Fibroblast of gingiva (primary cell): ENCODE data around the gene MRC2.

ENCODE experiments used
- DNase-seq: peaks from one replicate; pipeline ENCODE4 v3.0.0-alpha.2; 2011; ENCODE audit warnings: low read depth

The MRC2 gene

DNA sequence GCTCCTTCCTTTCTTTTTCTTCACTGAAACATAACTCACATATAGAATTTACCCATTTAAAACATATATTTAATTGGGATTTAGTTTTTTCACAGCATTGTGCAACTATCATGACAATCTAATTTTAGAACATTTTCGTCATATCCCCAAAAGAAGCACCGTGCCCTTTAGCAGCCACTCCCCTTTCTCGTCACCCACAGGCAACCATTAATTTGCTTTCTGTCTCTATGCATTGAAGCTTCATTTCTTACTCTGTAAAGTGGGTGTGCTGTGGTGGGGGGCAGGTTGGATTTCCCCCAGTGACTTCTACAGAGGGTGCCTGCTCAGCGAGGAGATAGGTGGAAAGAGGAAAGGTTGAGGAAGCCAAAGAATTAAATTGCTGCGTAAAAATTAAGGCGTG, 35.8 kb downstream of the MRC2 start:
- DNase-seq, result no peak

GRCh38 chr17:62664336-62665120, 37.1 kb downstream of the MRC2 start:
- no peak for DNase-seq

DNA sequence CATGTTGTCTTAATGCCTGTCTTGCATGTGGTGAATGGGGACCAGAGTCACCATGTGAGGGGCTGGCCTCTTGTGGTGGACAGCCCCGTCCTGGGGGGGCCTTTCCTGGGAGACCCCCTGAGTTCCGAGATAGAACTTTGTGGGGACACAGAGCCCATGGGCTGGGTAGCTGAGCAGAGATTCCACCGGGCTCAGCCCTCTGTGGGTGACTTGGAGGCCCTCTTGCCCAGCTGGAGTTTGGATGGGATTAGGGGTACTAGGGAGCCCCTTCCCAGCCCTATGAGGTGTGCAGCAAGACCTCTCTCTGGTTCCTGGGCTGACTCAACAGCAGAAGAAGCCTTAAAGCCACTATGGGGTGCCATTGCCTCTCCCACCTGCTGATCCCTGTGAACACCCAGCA, 38.1 kb downstream of the MRC2 start:
- DNase-seq, result no peak

- DNase-seq, result no peak
Observed at GRCh38 chr17:62666061-62666800, 38.8 kb downstream of the MRC2 start.

DNA sequence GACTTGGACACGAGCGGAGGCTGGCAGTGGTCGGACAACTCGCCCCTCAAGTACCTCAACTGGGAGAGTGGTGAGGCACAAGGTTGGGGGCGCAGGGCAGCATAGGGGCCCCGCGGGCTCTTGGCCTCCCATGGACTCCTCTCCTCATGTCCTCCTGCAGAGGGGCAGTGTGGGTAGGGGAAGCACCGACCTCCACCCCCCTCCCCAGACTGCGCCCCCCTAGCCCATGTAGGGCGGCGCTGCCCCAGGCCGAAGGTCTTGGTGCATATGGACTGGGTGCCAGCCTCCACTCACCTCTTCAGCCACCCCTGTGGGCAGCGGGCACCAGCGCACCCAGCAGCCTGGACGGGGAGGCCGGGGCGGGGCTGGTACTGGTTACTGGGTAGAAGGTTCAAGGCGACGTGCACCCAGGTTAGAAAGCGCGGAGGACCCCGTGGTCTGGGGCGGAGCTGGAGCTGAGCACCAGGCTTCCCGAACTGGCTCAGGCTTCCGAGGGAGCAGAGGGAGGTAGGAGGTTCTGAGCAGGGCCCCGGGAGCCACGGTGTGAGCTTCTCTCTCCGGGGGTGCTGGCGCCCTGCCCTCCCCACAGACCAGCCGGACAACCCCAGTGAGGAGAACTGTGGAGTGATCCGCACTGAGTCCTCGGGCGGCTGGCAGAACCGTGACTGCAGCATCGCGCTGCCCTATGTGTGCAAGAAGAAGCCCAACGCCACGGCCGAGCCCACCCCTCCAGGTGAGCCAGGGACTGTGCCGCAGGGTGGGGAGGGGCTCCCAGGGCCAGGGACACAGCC, 39.5 kb downstream of the MRC2 start:
- no peak for DNase-seq

DNA sequence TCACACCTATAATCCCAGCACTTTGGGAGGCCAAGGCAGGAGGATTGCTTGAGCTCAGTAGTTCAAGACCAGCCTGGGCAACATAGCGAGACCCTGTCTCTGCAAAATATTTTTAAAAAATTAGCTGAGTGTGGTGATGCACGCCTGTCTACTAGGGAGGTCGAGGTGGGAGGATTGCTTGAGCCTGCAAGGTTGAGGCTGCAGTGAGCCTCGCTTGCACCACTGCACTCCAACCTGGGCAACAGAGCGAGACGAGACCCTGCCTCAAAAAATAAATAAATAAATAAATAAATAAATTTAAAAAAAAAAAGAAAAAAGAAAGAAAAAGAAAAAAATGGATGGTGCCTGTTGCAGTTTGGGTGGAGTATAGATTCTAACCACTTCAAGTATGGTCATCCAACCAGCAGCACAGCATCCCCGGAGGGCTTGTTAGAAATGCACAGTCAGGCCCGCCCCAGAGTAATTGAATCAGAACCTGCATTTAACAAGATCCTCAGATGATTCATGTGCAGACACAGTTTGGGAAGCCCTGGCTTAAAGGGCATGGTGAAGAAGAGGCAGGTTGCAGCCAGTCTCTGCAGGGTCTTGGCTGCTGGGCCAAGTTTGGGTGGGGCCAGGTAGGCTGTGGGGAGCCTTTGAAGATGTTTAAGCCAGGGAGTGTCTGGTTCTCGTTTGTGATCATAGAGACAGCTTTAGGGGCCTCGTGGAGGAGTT, 40.8 kb downstream of the MRC2 start:
- DNase-seq, result peak; percentile 52

DNA sequence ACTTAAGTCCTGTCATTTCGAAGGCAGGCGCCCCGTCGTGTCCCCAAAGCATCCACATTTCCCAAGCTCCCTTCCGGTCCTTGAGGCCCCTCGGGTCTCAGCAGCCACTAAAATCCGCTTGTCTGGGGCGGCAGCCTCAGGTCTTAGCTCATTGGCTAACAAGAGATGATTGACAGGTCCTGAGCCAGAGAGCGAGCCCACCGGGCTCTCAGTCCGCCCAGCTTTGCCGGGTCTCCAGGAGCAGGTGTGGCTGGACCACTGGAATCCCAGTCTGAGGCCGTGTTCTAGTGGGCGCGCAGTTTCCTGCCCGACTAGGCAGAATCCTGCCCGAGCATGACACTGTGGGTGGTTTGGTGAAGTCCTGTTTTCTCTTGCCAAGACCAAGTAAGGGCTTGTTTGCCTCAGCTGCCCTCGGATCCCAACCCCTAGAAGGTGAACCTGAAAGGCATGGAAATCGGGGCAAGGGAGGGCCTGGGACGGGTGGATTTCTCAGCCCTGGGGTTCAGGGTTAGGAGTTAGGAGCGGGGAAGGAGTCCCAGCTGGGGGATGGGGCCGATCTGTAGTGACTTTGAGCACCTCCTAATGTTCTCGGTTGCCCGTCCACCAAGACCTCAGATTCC, 42.8 kb downstream of the MRC2 start:
- no peak for DNase-seq

DNA sequence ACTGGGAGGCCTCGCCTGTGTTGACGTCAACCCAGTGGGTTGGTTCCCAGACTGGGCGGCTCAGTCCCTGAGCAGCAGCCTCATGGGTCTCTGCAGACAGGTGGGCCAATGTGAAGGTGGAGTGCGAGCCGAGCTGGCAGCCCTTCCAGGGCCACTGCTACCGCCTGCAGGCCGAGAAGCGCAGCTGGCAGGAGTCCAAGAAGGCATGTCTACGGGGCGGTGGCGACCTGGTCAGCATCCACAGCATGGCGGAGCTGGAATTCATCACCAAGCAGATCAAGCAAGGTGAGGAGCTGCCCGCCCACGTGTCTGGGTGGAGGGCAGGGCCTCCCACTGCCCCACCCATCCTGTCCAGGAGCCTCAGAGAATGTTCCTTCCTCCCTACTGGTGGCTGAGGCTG, 44.1 kb downstream of the MRC2 start:
- no peak for DNase-seq

- DNase-seq, result no peak
Observed at GRCh38 chr17:62672957-62673356, 45.5 kb downstream of the MRC2 start.

DNA sequence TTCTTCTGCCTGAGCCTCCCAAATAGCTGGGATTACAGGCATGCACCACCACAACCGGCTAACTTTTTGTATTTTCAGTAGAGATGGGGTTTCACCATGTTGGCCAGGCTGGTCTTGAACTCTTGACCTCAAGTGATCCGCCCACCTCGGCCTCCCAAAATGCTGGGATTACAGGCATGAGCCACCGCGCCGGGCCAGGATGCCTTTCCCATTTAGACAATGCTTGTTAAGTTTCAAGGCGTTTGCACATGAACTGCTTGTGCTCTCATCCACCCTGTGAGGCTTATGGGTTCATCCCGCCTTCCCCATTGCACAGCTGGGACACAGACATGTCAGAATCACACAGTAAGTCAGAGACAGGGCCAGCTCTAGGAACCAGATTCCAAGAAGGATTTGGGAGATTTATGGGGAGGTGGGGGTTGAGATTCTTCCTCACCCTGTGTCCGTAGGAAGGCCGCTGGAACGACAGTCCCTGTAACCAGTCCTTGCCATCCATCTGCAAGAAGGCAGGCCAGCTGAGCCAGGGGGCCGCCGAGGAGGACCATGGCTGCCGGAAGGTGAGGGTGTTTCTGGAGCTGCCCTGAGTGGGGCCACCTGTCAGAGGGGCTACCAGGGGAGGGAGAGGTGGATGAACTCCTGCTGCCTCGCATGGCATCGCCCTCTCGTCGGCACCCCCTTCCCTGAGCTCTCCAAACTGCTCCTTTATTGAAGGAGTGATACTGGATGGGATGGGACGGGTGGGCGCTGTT, 46.3 kb downstream of the MRC2 start:
- no peak for DNase-seq

DNA sequence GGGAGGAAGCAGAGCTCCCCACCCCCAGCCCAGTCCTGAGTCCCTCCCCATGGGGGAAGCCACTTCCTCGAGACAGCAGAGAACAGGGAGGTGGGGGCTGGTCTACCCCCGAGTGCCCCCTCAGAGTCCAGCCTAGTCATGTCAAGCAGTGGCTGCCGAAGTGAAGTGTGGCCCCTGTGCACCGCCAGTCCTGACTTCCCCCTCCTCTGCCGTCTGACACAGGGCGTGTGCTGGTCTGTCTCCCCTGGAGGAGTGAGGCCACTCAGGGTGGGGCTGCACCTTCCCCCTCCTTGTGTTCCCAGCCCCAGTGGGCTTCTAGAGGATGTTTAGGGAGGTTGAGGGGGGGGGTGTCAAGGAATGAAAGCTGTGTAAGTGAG, 46.9 kb downstream of the MRC2 start:
- DNase-seq, result no peak

GRCh38 chr17:62674841-62675240, 47.4 kb downstream of the MRC2 start:
- no peak for DNase-seq

DNA sequence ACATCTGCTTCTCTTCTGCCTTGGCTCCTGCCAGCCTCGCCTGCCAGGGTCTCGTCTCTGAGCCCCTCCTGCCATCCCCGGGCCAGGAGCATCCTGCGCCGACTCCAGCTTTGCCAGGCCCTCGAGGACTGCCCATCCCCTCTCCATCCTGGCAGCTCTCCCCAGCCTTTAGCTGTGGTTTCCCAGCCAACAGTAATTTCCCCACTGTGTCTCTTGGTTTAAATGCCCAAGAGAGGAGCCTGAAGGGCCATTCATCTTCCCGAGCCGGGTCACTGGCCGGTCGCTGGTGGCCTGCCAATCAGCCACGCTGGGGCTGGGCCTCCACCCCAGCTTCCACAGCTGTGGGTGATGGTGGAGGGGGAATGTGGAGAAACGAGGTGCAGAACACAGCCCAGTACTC, 47.8 kb downstream of the MRC2 start:
- DNase-seq, result no peak

- no peak for DNase-seq
Observed at GRCh38 chr17:62675701-62676100, 48.2 kb downstream of the MRC2 start.

GRCh38 chr17:62676231-62676943, 48.9 kb downstream of the MRC2 start:
- no peak for DNase-seq

GRCh38 chr17:62676952-62677596, 49.6 kb downstream of the MRC2 start:
- DNase-seq, result no peak

DNA sequence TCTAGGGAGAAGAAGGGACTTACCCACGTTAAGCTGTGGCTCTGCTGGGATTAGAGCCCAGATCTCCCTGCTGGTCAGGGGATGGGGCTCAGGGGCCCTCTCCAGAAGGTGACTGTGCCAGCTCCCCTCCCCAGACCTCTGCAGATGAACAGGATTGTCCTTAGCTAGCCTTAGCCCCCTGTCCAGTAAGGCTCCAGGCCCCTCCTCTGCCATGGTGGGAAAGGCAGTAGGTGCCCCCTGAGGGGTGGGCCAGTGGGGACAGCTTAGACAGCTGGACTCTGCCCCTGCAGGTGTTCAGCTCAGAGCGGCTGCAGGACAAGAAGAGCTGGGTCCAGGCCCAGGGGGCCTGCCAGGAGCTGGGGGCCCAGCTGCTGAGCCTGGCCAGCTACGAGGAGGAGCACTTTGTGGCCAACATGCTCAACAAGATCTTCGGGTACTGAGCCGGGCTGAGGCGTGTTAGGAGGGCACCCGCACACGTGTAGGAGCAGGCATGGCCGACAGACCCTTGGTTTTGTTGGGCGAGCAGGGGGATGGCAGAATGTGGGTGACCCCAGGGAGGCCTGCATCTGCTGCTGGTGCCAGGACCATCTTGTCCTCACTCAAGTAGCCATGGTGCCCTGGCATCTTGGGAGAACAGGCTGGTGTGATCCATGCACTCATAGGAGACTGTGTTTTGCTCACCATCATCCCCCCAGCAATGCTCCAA, 50.9 kb downstream of the MRC2 start:
- DNase-seq, result no peak

DNA sequence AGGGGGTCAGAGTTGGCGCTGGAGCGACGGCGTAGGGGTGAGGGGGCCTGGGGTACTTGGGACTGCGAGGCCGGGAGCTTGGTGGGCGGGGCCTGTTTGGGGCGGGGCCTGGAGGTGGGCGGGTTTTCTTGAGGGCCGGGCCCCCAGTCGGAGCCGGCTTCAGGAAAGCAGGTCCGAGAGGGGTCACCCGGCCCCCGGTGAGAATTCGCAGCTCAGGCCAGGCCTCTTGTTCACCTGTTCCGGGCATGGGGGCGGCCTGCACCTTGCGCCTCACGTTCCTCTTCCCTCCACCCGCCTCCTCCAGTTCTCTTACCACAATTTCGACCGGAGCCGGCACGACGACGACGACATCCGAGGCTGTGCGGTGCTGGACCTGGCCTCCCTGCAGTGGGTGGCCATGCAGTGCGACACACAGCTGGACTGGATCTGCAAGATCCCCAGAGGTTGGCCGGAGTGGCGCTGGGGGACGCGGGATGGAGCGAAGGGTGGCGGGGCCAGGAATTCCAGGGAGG, 52.5 kb downstream of the MRC2 start:
- no peak for DNase-seq

- no peak for DNase-seq
Observed at GRCh38 chr17:62680541-62681052, 53.1 kb downstream of the MRC2 start.
